HepG2 (cell line): ENCODE measurements around the gene AEN. TPM values are rescaled to one million over a fixed set of nuclear protein-coding genes. Genes with fewer than 3 reads are reported as not detected.

ENCODE experiments used
- DMAP1 ChIP-seq: IDR thresholded peaks from 2 replicates; pipeline ENCODE4 v1.6.1; 2016
- FOXP4 ChIP-seq: sonication (generic); formaldehyde crosslinking; IDR thresholded peaks from 2 replicates; pipeline ENCODE4 v1.4.0; 2020; ENCODE audit warnings: missing genetic modification reagents
- GATA4 ChIP-seq: sonication (generic); IDR thresholded peaks from 2 replicates; pipeline ENCODE4 v1.6.1; 2016; ENCODE audit warnings: antibody characterized with exemption, low read depth, borderline replicate concordance
- IRF9 ChIP-seq: sonication (generic); formaldehyde crosslinking; IDR thresholded peaks from 2 replicates; pipeline ENCODE4 v1.8.0; 2022; ENCODE audit warnings: missing genetic modification reagents, mild to moderate bottlenecking, borderline replicate concordance
- KLF6 ChIP-seq: IDR thresholded peaks from 2 replicates; pipeline ENCODE4 v1.8.0; 2016; ENCODE audit warnings: missing biosample characterization, missing genetic modification reagents
- PAXIP1 ChIP-seq: sonication (generic); formaldehyde crosslinking; conservative IDR thresholded peaks from 2 replicates; pipeline ENCODE4 v1.4.0; 2020; ENCODE audit warnings: mild to moderate bottlenecking, missing genetic modification reagents, moderate library complexity
- SETDB1 ChIP-seq: sonication (generic); formaldehyde crosslinking; IDR thresholded peaks from 2 replicates; pipeline ENCODE4 v1.5.1; 2020; ENCODE audit warnings: missing genetic modification reagents, mild to moderate bottlenecking, borderline replicate concordance
- SKI ChIP-seq: fragments of 450-650 bp; IDR thresholded peaks from one replicate; pipeline ENCODE4 v1.6.1; 2018; ENCODE audit warnings: mild to moderate bottlenecking; ENCODE audit not compliant: partially characterized antibody
- SMAD1 ChIP-seq: sonication (generic); formaldehyde crosslinking; IDR thresholded peaks from 2 replicates; pipeline ENCODE4 v1.4.0; 2020; ENCODE audit warnings: missing genetic modification reagents, low read depth, mild to moderate bottlenecking, borderline replicate concordance
- TAF1 ChIP-seq: sonication (generic); formaldehyde crosslinking; IDR thresholded peaks from 2 replicates; pipeline ENCODE4 v1.4.0; 2020; ENCODE audit warnings: missing genetic modification reagents
- ZBTB34 ChIP-seq: sonication (generic); formaldehyde crosslinking; IDR thresholded peaks from 2 replicates; pipeline ENCODE4 v1.8.0; 2022; ENCODE audit warnings: mild to moderate bottlenecking, missing genetic modification reagents
- ZBTB7B ChIP-seq: sonication (generic); formaldehyde crosslinking; IDR thresholded peaks from 2 replicates; pipeline ENCODE4 v1.4.0; 2020; ENCODE audit warnings: missing genetic modification reagents
- ZFY ChIP-seq: sonication (generic); formaldehyde crosslinking; IDR thresholded peaks from 2 replicates; pipeline ENCODE4 v1.4.0; 2020; ENCODE audit warnings: missing genetic modification reagents
- ZNF234 ChIP-seq: sonication (generic); formaldehyde crosslinking; conservative IDR thresholded peaks from 2 replicates; pipeline ENCODE4 v1.5.1; 2020; ENCODE audit warnings: mild to moderate bottlenecking, missing genetic modification reagents
- ZNF350 ChIP-seq: sonication (generic); formaldehyde crosslinking; IDR thresholded peaks from 2 replicates; pipeline ENCODE4 v1.4.0; 2020; ENCODE audit warnings: mild to moderate bottlenecking, low read depth, missing genetic modification reagents, borderline replicate concordance
- ZNF543 ChIP-seq: sonication (generic); formaldehyde crosslinking; IDR thresholded peaks from 2 replicates; pipeline ENCODE4 v1.4.0; 2020; ENCODE audit warnings: mild to moderate bottlenecking, missing genetic modification reagents
- ZNF687 ChIP-seq: sonication (generic); formaldehyde crosslinking; IDR thresholded peaks from 2 replicates; pipeline ENCODE4 v1.5.1; 2020; ENCODE audit warnings: mild to moderate bottlenecking, missing genetic modification reagents, moderate library complexity
- polyA plus RNA-seq, 8 experiments: library from polyadenylated mRNA; depleted of rRNA in 3 of 8; stranded (reverse) in 7 of 8; unstranded in 1 of 8; fragments of >200 nt; fragmentation: Illumina TruSeq in 4 of 8; extraction: Trizol in 4 of 8; gene quantifications; 2 replicates each; pipeline versions ENCODE4 v1.2.1 to v1.2.3, GENCODE V29; 2011 to 2016; ENCODE audit warnings: low read depth in 4 of 8, missing spikeins in 1 of 8, mixed read lengths in 1 of 8; ENCODE audit not compliant: insufficient read depth in 1 of 8
- total RNA-seq, 5 experiments: library from RNA; depleted of rRNA; stranded (reverse); fragments of >200 nt; fragmentation: Illumina TruSeq; extraction: Trizol; gene quantifications; 2 replicates each; pipeline ENCODE4 v1.2.3, GENCODE V29; 2016; ENCODE audit warnings: low read depth in 1 of 5

The AEN gene
- total and polyA plus RNA-seq, 2 of the 13 experiments (the other 11 are each of a cell fraction or from before 2014, with no cell fraction given): 51.3 to 118 TPM

- TF ChIP-seq ZNF687 (CRISPR knock-in tag) (peak; percentile 93), FOXP4 (CRISPR knock-in tag) (peak; percentile 23; the same call in 1 of the 2 replicates), ZBTB7B (CRISPR knock-in tag) (peak; percentile 77; the same call in 1 of the 2 replicates), DMAP1 (CRISPR knock-in tag) (peak; percentile 65; the same call in 1 of the 2 replicates), ZNF543 (CRISPR knock-in tag) (peak; percentile 87; the same call in 1 of the 2 replicates), ZBTB34 (CRISPR knock-in tag) (peak; percentile 67), ZNF234 (CRISPR knock-in tag) (0 out of 2 replicates have a peak, but pooled peaks have one; percentile 37), KLF6 (CRISPR knock-in tag) (no peak), ZNF350 (peak; percentile 65; the same call in 1 of the 2 replicates), TAF1 (CRISPR knock-in tag) (peak; percentile 43; the same call in 1 of the 2 replicates), SKI (peak; percentile 26), PAXIP1 (CRISPR knock-in tag) (peak; percentile 73), GATA4 (no peak), SETDB1 (CRISPR knock-in tag) (0 out of 2 replicates have a peak, but pooled peaks have one; percentile 29), SMAD1 (CRISPR knock-in tag) (no peak), IRF9 (CRISPR knock-in tag) (peak; percentile 42; the same call in 1 of the 2 replicates), ZFY (CRISPR knock-in tag) (peak; percentile 81)
Measured at GRCh38 chr15:88681610-88682221, 60.6 kb downstream of the AEN start (continued).
